Mesendoderm (in vitro differentiated cells): ENCODE measurements around the gene SIAH3.

ENCODE experiments used
- DNase-seq: peaks from one replicate; pipeline ENCODE4 v3.0.0; 2013
- H2AK5ac ChIP-seq: 2 replicates; pipeline ENCODE4 v1.6.1; 2013; ENCODE audit warnings: low read length, inconsistent platforms
- H2BK120ac ChIP-seq: 2 replicates; pipeline ENCODE4 v1.6.1; 2013; ENCODE audit warnings: low read depth, mild to moderate bottlenecking, low read length, moderate library complexity, mixed read lengths
- H2BK15ac ChIP-seq: replicated peaks from 2 replicates; pipeline ENCODE4 v1.6.1; 2013; ENCODE audit warnings: low read depth, mild to moderate bottlenecking, moderate library complexity
- H2BK5ac ChIP-seq: 2 replicates; pipeline ENCODE4 v1.6.1; 2013; ENCODE audit warnings: low read length, inconsistent platforms
- H3K18ac ChIP-seq: 2 replicates; pipeline ENCODE4 v1.6.1; 2013; ENCODE audit warnings: mild to moderate bottlenecking, low read length, mixed read lengths
- H3K23ac ChIP-seq: one replicate; pipeline ENCODE4 v1.6.1; 2013; ENCODE audit warnings: low read length
- H3K27ac ChIP-seq: 2 replicates; pipeline ENCODE4 v1.5.1; 2013; ENCODE audit warnings: low read depth, mild to moderate bottlenecking, inconsistent platforms, low read length, moderate library complexity
- H3K27me3 ChIP-seq: 2 replicates; pipeline ENCODE4 v1.6.1; 2013; ENCODE audit warnings: low read length, control low read depth, mild to moderate bottlenecking, inconsistent platforms; ENCODE audit not compliant: insufficient read depth, poor library complexity
- H3K36me3 ChIP-seq: 2 replicates; pipeline ENCODE4 v1.6.1; 2013; ENCODE audit warnings: low read length, inconsistent platforms; ENCODE audit not compliant: control insufficient read depth, insufficient read depth
- H3K4ac ChIP-seq: one replicate; pipeline ENCODE4 v1.6.1; 2013; ENCODE audit warnings: low read depth, mild to moderate bottlenecking, low read length, moderate library complexity
- H3K4me1 ChIP-seq: 2 replicates; pipeline ENCODE4 v1.6.1; 2013; ENCODE audit warnings: low read depth, low read length, inconsistent platforms; ENCODE audit not compliant: control insufficient read depth
- H3K4me2 ChIP-seq: 2 replicates; pipeline ENCODE4 v1.6.1; 2013; ENCODE audit warnings: low read length
- H3K4me3 ChIP-seq: 2 replicates; pipeline ENCODE4 v1.5.1; 2013; ENCODE audit warnings: mild to moderate bottlenecking, low read length
- H3K56ac ChIP-seq: one replicate; pipeline ENCODE4 v1.6.1; 2013; ENCODE audit warnings: low read length
- H3K79me1 ChIP-seq: 2 replicates; pipeline ENCODE4 v1.6.1; 2013; ENCODE audit warnings: low read length, inconsistent platforms
- H3K79me2 ChIP-seq: 2 replicates; pipeline ENCODE4 v1.6.1; 2013; ENCODE audit warnings: mild to moderate bottlenecking, low read length; ENCODE audit not compliant: control insufficient read depth, insufficient read depth
- H3K9ac ChIP-seq: 2 replicates; pipeline ENCODE4 v1.6.1; 2013; ENCODE audit warnings: low read length, inconsistent platforms
- H4K5ac ChIP-seq: one replicate; pipeline ENCODE4 v1.6.1; 2013; ENCODE audit warnings: low read length
- H4K8ac ChIP-seq: one replicate; pipeline ENCODE4 v1.6.1; 2013; ENCODE audit warnings: low read depth, mild to moderate bottlenecking, control low read depth, low read length, moderate library complexity
- WGBS: extraction: QIAGEN DNeasy Blood & Tissue Kit; methylation state at CpG from one replicate; pipeline ENCODE4 v1.1.7; 2013; ENCODE audit warnings: low lambda C conversion rate, missing lambda C conversion rate; ENCODE audit not compliant: insufficient coverage; ENCODE audit errors: extremely low coverage; 5-methylcytosine and 5-hydroxymethylcytosine counted together

SIAH3 gene

GRCh38 chr13:45847554-45848224 lies 3.9 kb downstream of the SIAH3 start:
- H2BK5ac ChIP-seq = no peak overlapping the region
- no peaks in the 10 kb centered on the region for H3K36me3 ChIP-seq
- no peak overlapping the region for H3K27ac ChIP-seq
- no peak overlapping the region for H2BK120ac ChIP-seq
- H3K4ac ChIP-seq = no peak overlapping the region
- peaks cover 4% of the 10 kb centered on the region for H3K27me3 ChIP-seq
- H3K18ac ChIP-seq = no peak overlapping the region
- no peaks in the 10 kb centered on the region for H3K4me1 ChIP-seq
- no peak overlapping the region for H3K9ac ChIP-seq
- no peak overlapping the region for H4K5ac ChIP-seq
- H3K56ac ChIP-seq = no peak overlapping the region
- DNase-seq = no peak
- no CpG with 5 or more reads among the region's 13 CpGs for WGBS
- H3K79me2 ChIP-seq = no peaks in the 10 kb centered on the region
- H4K8ac ChIP-seq = no peak overlapping the region
- H3K4me3 ChIP-seq = no peak overlapping the region
- no peak overlapping the region for H2AK5ac ChIP-seq
- no peak overlapping the region for H3K23ac ChIP-seq
- H3K4me2 ChIP-seq = no peak overlapping the region
- no peaks in the 10 kb centered on the region for H3K79me1 ChIP-seq
- no peak overlapping the region for H2BK15ac ChIP-seq

GRCh38 chr13:45846681-45847080 lies 4.9 kb downstream of the SIAH3 start:
- no peak overlapping the region for H3K4me3 ChIP-seq
- no peak overlapping the region for H2AK5ac ChIP-seq
- H3K79me2 ChIP-seq = no peaks in the 10 kb centered on the region
- no peak overlapping the region for H3K23ac ChIP-seq
- H3K36me3 ChIP-seq = no peaks in the 10 kb centered on the region
- H3K18ac ChIP-seq = no peak overlapping the region
- H3K4me1 ChIP-seq = no peaks in the 10 kb centered on the region
- no peak overlapping the region for H4K8ac ChIP-seq
- H3K27ac ChIP-seq = no peak overlapping the region
- no peak overlapping the region for H3K4me2 ChIP-seq
- no peak overlapping the region for H3K56ac ChIP-seq
- H3K9ac ChIP-seq = no peak overlapping the region
- no peaks in the 10 kb centered on the region for H3K79me1 ChIP-seq
- peaks cover under 1% of the 10 kb centered on the region for H3K27me3 ChIP-seq
- no peak overlapping the region for H3K4ac ChIP-seq
- WGBS = no CpG with 5 or more reads among the region's 8 CpGs
- H2BK5ac ChIP-seq = no peak overlapping the region
- DNase-seq = no peak
- H2BK15ac ChIP-seq = no peak overlapping the region
- no peak overlapping the region for H4K5ac ChIP-seq
- no peak overlapping the region for H2BK120ac ChIP-seq

- H2BK15ac ChIP-seq = no peak overlapping the region
- H3K79me2 ChIP-seq = no peaks in the 10 kb centered on the region
- H2AK5ac ChIP-seq = no peak overlapping the region
- H3K36me3 ChIP-seq = no peaks in the 10 kb centered on the region
- H2BK5ac ChIP-seq = no peak overlapping the region
- no peak overlapping the region for H4K8ac ChIP-seq
- H3K4me1 ChIP-seq = no peaks in the 10 kb centered on the region
- no peak overlapping the region for H3K4me2 ChIP-seq
- no peak overlapping the region for H3K27ac ChIP-seq
- H3K23ac ChIP-seq = no peak overlapping the region
- no peak overlapping the region for H2BK120ac ChIP-seq
- DNase-seq = no peak
- no peak overlapping the region for H3K9ac ChIP-seq
- H3K27me3 ChIP-seq = no peaks in the 10 kb centered on the region
- no peaks in the 10 kb centered on the region for H3K79me1 ChIP-seq
- no peak overlapping the region for H3K4me3 ChIP-seq
- H3K56ac ChIP-seq = no peak overlapping the region
- no peak overlapping the region for H4K5ac ChIP-seq
- H3K18ac ChIP-seq = no peak overlapping the region
- WGBS = no CpG with 5 or more reads among the region's 12 CpGs
- H3K4ac ChIP-seq = no peak overlapping the region
Observed at GRCh38 chr13:45838171-45838745, 13.3 kb downstream of the SIAH3 start.

GRCh38 chr13:45837111-45837510 lies 14.4 kb downstream of the SIAH3 start:
- no peak overlapping the region for H2BK5ac ChIP-seq
- H4K5ac ChIP-seq = no peak overlapping the region
- H3K4me3 ChIP-seq = no peak overlapping the region
- no peaks in the 10 kb centered on the region for H3K4me1 ChIP-seq
- H3K27me3 ChIP-seq = no peaks in the 10 kb centered on the region
- no peak for DNase-seq
- H3K18ac ChIP-seq = no peak overlapping the region
- no peak overlapping the region for H2BK15ac ChIP-seq
- WGBS = no CpG with 5 or more reads among the region's 1 CpG
- H3K27ac ChIP-seq = no peak overlapping the region
- no peak overlapping the region for H4K8ac ChIP-seq
- H2BK120ac ChIP-seq = no peak overlapping the region
- H3K4me2 ChIP-seq = no peak overlapping the region
- no peaks in the 10 kb centered on the region for H3K79me1 ChIP-seq
- H3K56ac ChIP-seq = no peak overlapping the region
- no peaks in the 10 kb centered on the region for H3K36me3 ChIP-seq
- no peak overlapping the region for H3K23ac ChIP-seq
- H3K4ac ChIP-seq = no peak overlapping the region
- H3K79me2 ChIP-seq = no peaks in the 10 kb centered on the region
- no peak overlapping the region for H3K9ac ChIP-seq
- no peak overlapping the region for H2AK5ac ChIP-seq

GRCh38 chr13:45834411-45834994 lies 17.1 kb downstream of the SIAH3 start:
- Histone ChIP-seq H3K36me3 (no peaks in the 10 kb centered on the region), H3K27me3 (no peaks in the 10 kb centered on the region), H3K4ac (no peak overlapping the region), H3K79me2 (no peaks in the 10 kb centered on the region), H3K27ac (no peak overlapping the region), H3K4me3 (no peak overlapping the region), H2AK5ac (no peak overlapping the region), H2BK15ac (no peak overlapping the region), H3K56ac (no peak overlapping the region), H3K4me2 (no peak overlapping the region), H2BK5ac (no peak overlapping the region), H4K5ac (no peak overlapping the region), H3K4me1 (no peaks in the 10 kb centered on the region), H2BK120ac (no peak overlapping the region), H3K18ac (no peak overlapping the region), H3K79me1 (no peaks in the 10 kb centered on the region), H4K8ac (no peak overlapping the region), H3K23ac (no peak overlapping the region), H3K9ac (no peak overlapping the region)
- no CpG with 5 or more reads among the region's 7 CpGs for WGBS
- DNase-seq = no peak
